GM12878 (cell line): ENCODE data around the gene ADM2.
A peak's percentile ranks its signal among the peaks of the same experiment; 100 is the strongest.

ENCODE experiments used
- ASH2L ChIP-seq: fragments of 300-600, 200-600 bp; sonication (generic); IDR thresholded peaks from 2 replicates; pipeline ENCODE4 v1.6.1; 2017; ENCODE audit warnings: low read depth, mild to moderate bottlenecking, borderline replicate concordance
- CHD1 ChIP-seq: IDR thresholded peaks from 2 replicates; pipeline ENCODE4 v1.6.1; 2012; ENCODE audit warnings: low read depth, low read length, improper control_type of control experiment
- CTCF ChIP-seq, 3 experiments: IDR thresholded peaks in 2 of 3; conservative IDR thresholded peaks in 1 of 3; 2 replicates each; pipeline ENCODE4 v1.5.1; 2011; ENCODE audit warnings: low read depth in 3 of 3, low read length in 3 of 3, mild to moderate bottlenecking in 3 of 3, control low read depth in 2 of 3, moderate library complexity in 2 of 3, inconsistent platforms in 1 of 3, mixed read lengths in 1 of 3; ENCODE audit not compliant: control insufficient read depth in 2 of 3, insufficient read depth in 1 of 3; ENCODE audit errors: extremely low read depth in 1 of 3
- IRF3 ChIP-seq: fragments of 450-650 bp; IDR thresholded peaks from 2 replicates; pipeline ENCODE4 v1.6.1; 2014; ENCODE audit warnings: mild to moderate bottlenecking
- POLR2A ChIP-seq: IDR thresholded peaks from 2 replicates; pipeline ENCODE4 v1.6.1; 2011; ENCODE audit warnings: low read depth, mild to moderate bottlenecking, low read length
- RAD21 ChIP-seq: IDR thresholded peaks from 2 replicates; pipeline ENCODE4 v1.6.1; 2011; ENCODE audit warnings: mild to moderate bottlenecking, low read depth, low read length, moderate library complexity; ENCODE audit not compliant: insufficient read depth
- SKIL ChIP-seq: fragments of 450-650 bp; IDR thresholded peaks from 2 replicates; pipeline ENCODE4 v1.6.1; 2017; ENCODE audit warnings: mild to moderate bottlenecking, low read depth, inconsistent platforms; ENCODE audit not compliant: poor library complexity, severe bottlenecking
- SPI1 ChIP-seq: IDR thresholded peaks from 2 replicates; pipeline ENCODE4 v1.6.1; 2011; ENCODE audit warnings: low read depth, mild to moderate bottlenecking, low read length, moderate library complexity, borderline replicate concordance; ENCODE audit not compliant: insufficient read depth
- TF ChIP-seq, protein P1 (sequence below): IDR thresholded peaks from 2 replicates; pipeline ENCODE4 v1.6.1; 2012; ENCODE audit warnings: low read depth, low read length, improper control_type of control experiment
- TF ChIP-seq, protein P2 (sequence below): fragments of 450-650 bp; IDR thresholded peaks from 2 replicates; pipeline ENCODE4 v1.6.1; 2017; ENCODE audit warnings: mild to moderate bottlenecking

- TF ChIP-seq, protein P1, sequence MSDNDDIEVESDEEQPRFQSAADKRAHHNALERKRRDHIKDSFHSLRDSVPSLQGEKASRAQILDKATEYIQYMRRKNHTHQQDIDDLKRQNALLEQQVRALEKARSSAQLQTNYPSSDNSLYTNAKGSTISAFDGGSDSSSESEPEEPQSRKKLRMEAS = no peak
- TF ChIP-seq CTCF (IDR thresholded peaks at IDR 0.05 in 2 of 3, conservative IDR thresholded peaks at IDR 0.05 in 1 of 3; ENCODE audit: control insufficient read depth in 2 of 3, extremely low read depth in 1 of 3, insufficient read depth in 1 of 3, low read depth in 3 of 3, low read length in 3 of 3) (no peak), POLR2A (peak; percentile 47; the same call in 1 of the 2 replicates), SKIL (no peak), CHD1 (no peak), IRF3 (no peak), ASH2L (no peak), SPI1 (no peak), RAD21 (no peak)
- TF ChIP-seq, protein P2, sequence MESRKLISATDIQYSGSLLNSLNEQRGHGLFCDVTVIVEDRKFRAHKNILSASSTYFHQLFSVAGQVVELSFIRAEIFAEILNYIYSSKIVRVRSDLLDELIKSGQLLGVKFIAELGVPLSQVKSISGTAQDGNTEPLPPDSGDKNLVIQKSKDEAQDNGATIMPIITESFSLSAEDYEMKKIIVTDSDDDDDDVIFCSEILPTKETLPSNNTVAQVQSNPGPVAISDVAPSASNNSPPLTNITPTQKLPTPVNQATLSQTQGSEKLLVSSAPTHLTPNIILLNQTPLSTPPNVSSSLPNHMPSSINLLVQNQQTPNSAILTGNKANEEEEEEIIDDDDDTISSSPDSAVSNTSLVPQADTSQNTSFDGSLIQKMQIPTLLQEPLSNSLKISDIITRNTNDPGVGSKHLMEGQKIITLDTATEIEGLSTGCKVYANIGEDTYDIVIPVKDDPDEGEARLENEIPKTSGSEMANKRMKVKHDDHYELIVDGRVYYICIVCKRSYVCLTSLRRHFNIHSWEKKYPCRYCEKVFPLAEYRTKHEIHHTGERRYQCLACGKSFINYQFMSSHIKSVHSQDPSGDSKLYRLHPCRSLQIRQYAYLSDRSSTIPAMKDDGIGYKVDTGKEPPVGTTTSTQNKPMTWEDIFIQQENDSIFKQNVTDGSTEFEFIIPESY = no peak
These were observed 40.6 kb upstream of the ADM2 start for GRCh38 chr22:50440544-50441249.
